Measurements from ENCODE around the gene GNAQ.

GRCh38 chr9:77816641-77817341, 214.8 kb downstream of the GNAQ start:
- no peak for TF ChIP-seq HNRNPUL1 (IDR thresholded peaks at IDR 0.05; ENCODE audit: low read depth, low read length)
- TF ChIP-seq ZNF350 (CRISPR knock-in tag; IDR thresholded peaks at IDR 0.05; ENCODE audit: borderline replicate concordance, low read depth) = no peak
- TF ChIP-seq PRDM4 (CRISPR knock-in tag; IDR thresholded peaks at IDR 0.05; ENCODE audit: borderline replicate concordance) = no peak
- no peak for TF ChIP-seq POLR2AphosphoS5 (IDR thresholded peaks at IDR 0.05; ENCODE audit: low read depth, low read length)
- no peak for TF ChIP-seq ZNF513 (CRISPR knock-in tag; conservative IDR thresholded peaks at IDR 0.05)
- no peak for TF ChIP-seq ZFX (CRISPR knock-in tag; IDR thresholded peaks at IDR 0.05; ENCODE audit: low read depth)

All from HepG2 (cell line).